H9 (cell line): ENCODE data around the gene TRAF3IP1. TPM values are rescaled to one million over a fixed set of nuclear protein-coding genes. Genes with fewer than 3 reads are reported as not detected.

ENCODE experiments used
- DNase-seq: peaks from one replicate; pipeline ENCODE4 v3.0.0-alpha.2; 2017
- H2AFZ ChIP-seq: one replicate; pipeline ENCODE4 v1.6.1; 2013; ENCODE audit warnings: mild to moderate bottlenecking, low read length, control low read depth, moderate library complexity
- H2AK5ac ChIP-seq: 2 replicates; pipeline ENCODE4 v1.6.1; 2013; ENCODE audit warnings: low read length, control low read depth, mixed read lengths; ENCODE audit not compliant: insufficient read length
- H2BK120ac ChIP-seq: one replicate; pipeline ENCODE4 v1.6.1; 2013; ENCODE audit warnings: low read depth, mild to moderate bottlenecking, low read length, control low read depth, inconsistent platforms; ENCODE audit not compliant: poor library complexity, severe bottlenecking
- H2BK12ac ChIP-seq: 2 replicates; pipeline ENCODE4 v1.6.1; 2013; ENCODE audit warnings: low read length, control low read depth, mixed read lengths, low read depth; ENCODE audit not compliant: insufficient read length
- H2BK15ac ChIP-seq: 2 replicates; pipeline ENCODE4 v1.6.1; 2013; ENCODE audit warnings: low read depth, low read length, control low read depth
- H2BK20ac ChIP-seq: one replicate; pipeline ENCODE4 v1.6.1; 2013; ENCODE audit warnings: low read depth, mild to moderate bottlenecking, low read length, control low read depth, inconsistent platforms; ENCODE audit not compliant: poor library complexity, severe bottlenecking
- H2BK5ac ChIP-seq: 2 replicates; pipeline ENCODE4 v1.6.1; 2013; ENCODE audit warnings: low read length, control low read depth, mixed read lengths; ENCODE audit not compliant: insufficient read length
- H3K14ac ChIP-seq: 2 replicates; pipeline ENCODE4 v1.6.1; 2013; ENCODE audit warnings: low read length, control low read depth; ENCODE audit not compliant: insufficient read depth
- H3K18ac ChIP-seq: 2 replicates; pipeline ENCODE4 v1.6.1; 2013; ENCODE audit warnings: low read depth, mild to moderate bottlenecking, mixed read lengths, low read length, control low read depth; ENCODE audit not compliant: insufficient read length
- H3K23ac ChIP-seq: 2 replicates; pipeline ENCODE4 v1.6.1; 2013; ENCODE audit warnings: low read length, control low read depth, mixed read lengths, low read depth; ENCODE audit not compliant: insufficient read length
- H3K23me2 ChIP-seq: 2 replicates; pipeline ENCODE4 v1.6.1; 2013; ENCODE audit warnings: low read depth, mild to moderate bottlenecking, mixed read lengths, low read length, control low read depth; ENCODE audit not compliant: insufficient read length, poor library complexity, severe bottlenecking
- H3K27ac ChIP-seq: 2 replicates; pipeline ENCODE4 v1.5.1; 2013; ENCODE audit warnings: low read length, control low read depth, mixed read lengths, low read depth; ENCODE audit not compliant: insufficient read length
- H3K27me3 ChIP-seq: 2 replicates; pipeline ENCODE4 v1.6.1; 2013; ENCODE audit warnings: low read length, control low read depth, inconsistent platforms; ENCODE audit not compliant: insufficient read depth
- H3K4ac ChIP-seq: 2 replicates; pipeline ENCODE4 v1.6.1; 2013; ENCODE audit warnings: low read depth, mild to moderate bottlenecking, control low read depth, inconsistent platforms, low read length, moderate library complexity
- H3K4me1 ChIP-seq: 2 replicates; pipeline ENCODE4 v1.6.1; 2013; ENCODE audit warnings: low read length, control low read depth, inconsistent platforms; ENCODE audit not compliant: insufficient read depth
- H3K4me2 ChIP-seq: 2 replicates; pipeline ENCODE4 v1.6.1; 2013; ENCODE audit warnings: low read length, control low read depth, mixed read lengths; ENCODE audit not compliant: insufficient read length, insufficient read depth
- H3K56ac ChIP-seq: 2 replicates; pipeline ENCODE4 v1.6.1; 2013; ENCODE audit warnings: low read depth, mild to moderate bottlenecking, mixed read lengths, low read length, control low read depth; ENCODE audit not compliant: insufficient read length
- H3K79me1 ChIP-seq: 2 replicates; pipeline ENCODE4 v1.6.1; 2013; ENCODE audit warnings: low read depth, mild to moderate bottlenecking, moderate library complexity, low read length, control low read depth, inconsistent platforms; ENCODE audit not compliant: insufficient read depth, poor library complexity, severe bottlenecking
- H3K79me2 ChIP-seq: 2 replicates; pipeline ENCODE4 v1.6.1; 2013; ENCODE audit warnings: low read length, control low read depth, inconsistent platforms; ENCODE audit not compliant: insufficient read depth
- H3K9ac ChIP-seq: 2 replicates; pipeline ENCODE4 v1.6.1; 2013; ENCODE audit warnings: low read length, control low read depth, mixed read lengths; ENCODE audit not compliant: insufficient read length; ENCODE audit errors: extremely low read depth
- H3K9me3 ChIP-seq: one replicate; pipeline ENCODE4 v1.6.1; 2013; ENCODE audit warnings: low read depth, low read length, inconsistent platforms; ENCODE audit not compliant: control insufficient read depth
- H3T11ph ChIP-seq: one replicate; pipeline ENCODE4 v1.6.1; 2013; ENCODE audit warnings: mild to moderate bottlenecking, low read length, control low read depth, inconsistent platforms
- H4K20me1 ChIP-seq: one replicate; pipeline ENCODE4 v1.6.1; 2013; ENCODE audit not compliant: control insufficient read depth, insufficient read length, insufficient read depth
- H4K5ac ChIP-seq: 2 replicates; pipeline ENCODE4 v1.6.1; 2013; ENCODE audit warnings: low read depth, mild to moderate bottlenecking, mixed read lengths, low read length, control low read depth; ENCODE audit not compliant: insufficient read length
- H4K8ac ChIP-seq: replicated peaks from 2 replicates; pipeline ENCODE4 v1.6.1; 2013; ENCODE audit warnings: low read length, control low read depth, mixed read lengths, low read depth; ENCODE audit not compliant: insufficient read length
- H4K91ac ChIP-seq: 2 replicates; pipeline ENCODE4 v1.6.1; 2013; ENCODE audit warnings: low read depth, mild to moderate bottlenecking, moderate library complexity, mixed read lengths, low read length, control low read depth; ENCODE audit not compliant: insufficient read length
- H3K27ac Mint-ChIP-seq, 3 experiments: 2 replicates in 2 of 3; 3 replicates in 1 of 3; pipeline ENCODE4 v1.8.0; 2020 to 2021; ENCODE audit warnings: mixed read lengths in 3 of 3, mild to moderate bottlenecking in 1 of 3, moderate library complexity in 1 of 3
- H3K27me3 Mint-ChIP-seq: 2 replicates; pipeline ENCODE4 v1.8.0; 2021; ENCODE audit warnings: low read depth, mild to moderate bottlenecking, moderate library complexity, mixed read lengths
- H3K36me3 Mint-ChIP-seq, 3 experiments: 2 replicates in 2 of 3; 3 replicates in 1 of 3; pipeline ENCODE4 v1.8.0; 2020 to 2021; ENCODE audit warnings: low read depth in 3 of 3, mixed read lengths in 3 of 3; ENCODE audit not compliant: insufficient read depth in 1 of 3
- H3K4me1 Mint-ChIP-seq, 2 experiments: 2 replicates each; pipeline ENCODE4 v1.8.0; 2020; ENCODE audit warnings: mixed read lengths in 2 of 2
- H3K4me3 Mint-ChIP-seq, 2 experiments: 2 replicates in 1 of 2; 3 replicates in 1 of 2; pipeline ENCODE4 v1.8.0; 2020 to 2021; ENCODE audit warnings: mild to moderate bottlenecking in 2 of 2, mixed read lengths in 2 of 2, moderate library complexity in 1 of 2
- H3K9me3 Mint-ChIP-seq, 2 experiments: 2 replicates in 1 of 2; 3 replicates in 1 of 2; pipeline ENCODE4 v1.8.0; 2020; ENCODE audit warnings: mild to moderate bottlenecking in 2 of 2, mixed read lengths in 2 of 2, moderate library complexity in 1 of 2
- WGBS: extraction: QIAGEN DNeasy Blood & Tissue Kit; methylation state at CpG from one replicate; pipeline ENCODE4 v1.1.7; 2013; ENCODE audit warnings: missing lambda C conversion rate, low lambda C conversion rate, mixed read lengths; ENCODE audit not compliant: insufficient read length; ENCODE audit errors: extremely low coverage; 5-methylcytosine and 5-hydroxymethylcytosine counted together
- total RNA-seq: library from RNA; stranded (reverse); gene quantifications from 2 replicates; pipeline ENCODE4 v1.2.1, GENCODE V29; 2021
- TF ChIP-seq, protein P1 (sequence below): fragments of 200-600 bp; sonication (generic); conservative IDR thresholded peaks from 3 replicates; pipeline ENCODE4 v1.8.0; 2021; ENCODE audit warnings: antibody characterized with exemption, mild to moderate bottlenecking

Gene TRAF3IP1
- total RNA-seq, 1 experiment from 2014 or later = 16.4 TPM

DNA sequence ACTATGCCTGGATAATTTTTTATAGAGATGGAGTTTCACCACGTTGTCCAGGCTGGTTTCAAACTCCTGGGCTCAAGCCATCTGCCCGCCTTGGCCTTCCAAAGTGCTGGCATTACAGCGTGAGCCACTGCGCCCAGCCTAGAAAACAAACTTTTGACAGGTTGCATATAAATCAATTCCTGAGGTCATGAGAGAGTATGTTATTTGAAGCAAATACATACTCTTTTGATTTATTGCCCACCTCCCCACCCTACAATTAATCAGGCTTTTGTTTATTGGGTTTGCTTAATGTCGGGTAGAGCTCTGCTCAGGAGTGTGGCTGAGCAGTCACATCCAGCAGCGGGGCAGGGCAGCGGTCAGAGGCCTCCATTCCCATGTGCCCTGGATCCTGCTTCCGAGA, 68.5 kb downstream of the TRAF3IP1 start:
- no peak overlapping the region for H4K5ac ChIP-seq
- Mint-ChIP-seq H3K27ac (no peak overlapping the region), H3K36me3 (peaks cover 4% of the 10 kb centered on the region in 3 experiments; a peak in 5 of 7 replicates), H3K27me3 (no peaks in the 10 kb centered on the region; the same call in 1 of the 2 replicates), H3K4me3 (no peak overlapping the region), H3K4me1 (no peaks in the 10 kb centered on the region), H3K9me3 (peaks cover 2% of the 10 kb centered on the region in 2 experiments; a peak in 2 of 5 replicates)
- H2BK15ac ChIP-seq = no peak overlapping the region
- no peaks in the 10 kb centered on the region for H3K4me1 ChIP-seq
- no peak overlapping the region for H3K27ac ChIP-seq
- no peak overlapping the region for H2BK120ac ChIP-seq
- H3K27me3 ChIP-seq = no peaks in the 10 kb centered on the region
- H3K18ac ChIP-seq = no peak overlapping the region
- H3K23ac ChIP-seq = no peak overlapping the region
- H4K91ac ChIP-seq = no peak overlapping the region
- H3K9ac ChIP-seq = no peak overlapping the region
- no peaks in the 10 kb centered on the region for H3K79me2 ChIP-seq
- no peak overlapping the region for H3K4me2 ChIP-seq
- no peak overlapping the region for H2BK12ac ChIP-seq
- DNase-seq = no peak
- H3K9me3 ChIP-seq = no peaks in the 10 kb centered on the region
- TF ChIP-seq, protein P1, sequence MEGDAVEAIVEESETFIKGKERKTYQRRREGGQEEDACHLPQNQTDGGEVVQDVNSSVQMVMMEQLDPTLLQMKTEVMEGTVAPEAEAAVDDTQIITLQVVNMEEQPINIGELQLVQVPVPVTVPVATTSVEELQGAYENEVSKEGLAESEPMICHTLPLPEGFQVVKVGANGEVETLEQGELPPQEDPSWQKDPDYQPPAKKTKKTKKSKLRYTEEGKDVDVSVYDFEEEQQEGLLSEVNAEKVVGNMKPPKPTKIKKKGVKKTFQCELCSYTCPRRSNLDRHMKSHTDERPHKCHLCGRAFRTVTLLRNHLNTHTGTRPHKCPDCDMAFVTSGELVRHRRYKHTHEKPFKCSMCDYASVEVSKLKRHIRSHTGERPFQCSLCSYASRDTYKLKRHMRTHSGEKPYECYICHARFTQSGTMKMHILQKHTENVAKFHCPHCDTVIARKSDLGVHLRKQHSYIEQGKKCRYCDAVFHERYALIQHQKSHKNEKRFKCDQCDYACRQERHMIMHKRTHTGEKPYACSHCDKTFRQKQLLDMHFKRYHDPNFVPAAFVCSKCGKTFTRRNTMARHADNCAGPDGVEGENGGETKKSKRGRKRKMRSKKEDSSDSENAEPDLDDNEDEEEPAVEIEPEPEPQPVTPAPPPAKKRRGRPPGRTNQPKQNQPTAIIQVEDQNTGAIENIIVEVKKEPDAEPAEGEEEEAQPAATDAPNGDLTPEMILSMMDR = no peak
- H3K23me2 ChIP-seq = no peaks in the 10 kb centered on the region
- no peaks in the 10 kb centered on the region for H3K79me1 ChIP-seq
- no peak overlapping the region for H4K8ac ChIP-seq
- WGBS = no CpG with 5 or more reads among the region's 8 CpGs
- no peak overlapping the region for H2AFZ ChIP-seq
- H3K56ac ChIP-seq = no peak overlapping the region
- H3T11ph ChIP-seq = no peak overlapping the region
- H3K14ac ChIP-seq = no peak overlapping the region
- H2AK5ac ChIP-seq = no peak overlapping the region
- no peak overlapping the region for H2BK20ac ChIP-seq
- H3K4ac ChIP-seq = no peak overlapping the region
- H2BK5ac ChIP-seq = no peak overlapping the region
- no peaks in the 10 kb centered on the region for H4K20me1 ChIP-seq
